ENCODE data around the gene SLC35B1.

DNA sequence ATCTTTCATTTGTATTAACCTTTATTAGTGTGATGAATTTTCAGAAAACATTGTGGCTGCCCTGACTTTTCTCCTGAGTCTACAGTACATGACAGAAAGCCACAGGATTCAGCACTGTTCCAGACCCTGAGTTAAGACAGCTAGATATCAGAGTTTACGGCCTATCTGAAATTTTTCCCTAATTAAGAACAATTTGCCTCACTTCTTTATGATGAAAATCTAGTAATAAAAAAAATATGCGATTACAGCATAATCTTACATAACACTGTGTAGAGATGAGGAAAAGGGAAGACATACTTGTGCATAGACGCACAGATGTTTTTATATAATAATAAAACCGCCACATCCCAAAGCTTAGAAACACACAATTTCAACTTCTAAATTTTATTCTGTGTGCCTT, 37.1 kb downstream of the SLC35B1 start:
- TF ChIP-seq GATA2 (IDR thresholded peaks at IDR 0.05; ENCODE audit: low read depth, low read length) = no peak
- TF ChIP-seq GATA3 (IDR thresholded peaks at IDR 0.05; ENCODE audit: low read depth, low read length) = no peak

Data from SH-SY5Y (cell line).